Measurements from ENCODE around the gene NFE2L2. TPM values are rescaled to one million over a fixed set of nuclear protein-coding genes. Genes with fewer than 3 reads are reported as not detected.
"Not testable (repeated sequence)": the region's sequence is repeated elsewhere in the genome, so short reads cannot be mapped to it uniquely, and the experiment has no call there.

Gene NFE2L2
- total RNA-seq, 1 experiment from 2014 or later = 104 TPM

DNA sequence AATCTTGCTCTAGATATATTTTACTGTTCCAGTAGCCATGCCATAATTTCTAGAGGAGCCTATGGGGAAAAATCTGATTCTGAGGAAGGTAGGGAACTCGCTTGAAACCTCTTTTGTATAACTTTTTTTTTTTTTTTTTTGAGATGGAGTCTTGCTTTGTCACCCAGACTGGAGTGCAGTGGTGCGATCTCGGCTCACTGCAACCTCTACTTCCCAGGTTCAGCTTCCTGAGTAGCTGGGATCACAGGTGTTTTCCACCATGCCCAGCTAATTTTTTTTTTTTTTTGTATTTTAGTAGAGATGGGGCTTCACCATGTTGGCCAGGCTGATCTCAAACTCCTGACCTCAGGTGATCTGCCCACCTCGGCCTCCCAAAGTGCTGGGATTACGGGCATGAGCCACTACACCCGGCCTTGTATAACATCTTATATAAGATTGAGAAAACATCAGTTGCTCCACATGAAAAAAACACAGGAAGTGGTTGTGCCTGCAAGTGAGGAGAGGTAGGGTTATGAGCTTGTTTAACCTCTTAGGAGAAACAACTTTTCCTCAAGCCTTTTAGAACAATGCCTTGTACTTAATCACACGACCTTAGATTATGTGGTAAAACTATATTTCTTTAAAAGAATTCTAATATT, 45.3 kb upstream of the NFE2L2 start:
- not testable (repeated sequence) for BruUV-seq (replicated peaks)

DNA sequence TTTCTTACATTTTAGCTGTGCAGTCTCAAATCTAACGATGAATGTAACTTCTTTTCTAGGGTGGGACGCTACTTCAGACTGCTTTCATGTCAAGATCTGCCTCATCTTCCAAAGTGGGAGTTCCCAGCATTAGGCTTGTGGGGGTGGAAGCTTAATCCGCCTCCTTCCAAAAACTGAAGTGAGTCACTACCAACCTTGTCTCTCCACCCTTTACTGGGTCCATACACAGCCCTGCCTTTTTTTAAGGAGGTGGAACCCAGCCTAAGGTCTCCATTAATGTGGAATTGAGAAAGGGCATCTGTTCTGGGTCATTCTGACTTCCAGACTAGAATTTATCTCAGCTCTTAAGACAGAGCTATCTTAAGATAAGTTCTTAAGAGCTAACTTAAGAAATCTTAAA, 42.0 kb upstream of the NFE2L2 start:
- POLR2A ChIA-PET = no interaction called here
- CTCF ChIA-PET = no interaction called here
- no peak for TF ChIP-seq TCF7L2 (IDR thresholded peaks at IDR 0.05; ENCODE audit: low read depth, low read length)
- TF ChIP-seq POLR2AphosphoS5 (IDR thresholded peaks at IDR 0.05; ENCODE audit: low read depth, low read length) = no peak
- TF ChIP-seq, protein P1, sequence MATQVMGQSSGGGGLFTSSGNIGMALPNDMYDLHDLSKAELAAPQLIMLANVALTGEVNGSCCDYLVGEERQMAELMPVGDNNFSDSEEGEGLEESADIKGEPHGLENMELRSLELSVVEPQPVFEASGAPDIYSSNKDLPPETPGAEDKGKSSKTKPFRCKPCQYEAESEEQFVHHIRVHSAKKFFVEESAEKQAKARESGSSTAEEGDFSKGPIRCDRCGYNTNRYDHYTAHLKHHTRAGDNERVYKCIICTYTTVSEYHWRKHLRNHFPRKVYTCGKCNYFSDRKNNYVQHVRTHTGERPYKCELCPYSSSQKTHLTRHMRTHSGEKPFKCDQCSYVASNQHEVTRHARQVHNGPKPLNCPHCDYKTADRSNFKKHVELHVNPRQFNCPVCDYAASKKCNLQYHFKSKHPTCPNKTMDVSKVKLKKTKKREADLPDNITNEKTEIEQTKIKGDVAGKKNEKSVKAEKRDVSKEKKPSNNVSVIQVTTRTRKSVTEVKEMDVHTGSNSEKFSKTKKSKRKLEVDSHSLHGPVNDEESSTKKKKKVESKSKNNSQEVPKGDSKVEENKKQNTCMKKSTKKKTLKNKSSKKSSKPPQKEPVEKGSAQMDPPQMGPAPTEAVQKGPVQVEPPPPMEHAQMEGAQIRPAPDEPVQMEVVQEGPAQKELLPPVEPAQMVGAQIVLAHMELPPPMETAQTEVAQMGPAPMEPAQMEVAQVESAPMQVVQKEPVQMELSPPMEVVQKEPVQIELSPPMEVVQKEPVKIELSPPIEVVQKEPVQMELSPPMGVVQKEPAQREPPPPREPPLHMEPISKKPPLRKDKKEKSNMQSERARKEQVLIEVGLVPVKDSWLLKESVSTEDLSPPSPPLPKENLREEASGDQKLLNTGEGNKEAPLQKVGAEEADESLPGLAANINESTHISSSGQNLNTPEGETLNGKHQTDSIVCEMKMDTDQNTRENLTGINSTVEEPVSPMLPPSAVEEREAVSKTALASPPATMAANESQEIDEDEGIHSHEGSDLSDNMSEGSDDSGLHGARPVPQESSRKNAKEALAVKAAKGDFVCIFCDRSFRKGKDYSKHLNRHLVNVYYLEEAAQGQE (IDR thresholded peaks at IDR 0.05; ENCODE audit: insufficient read depth in 1 of 2, low read depth in 2 of 2, low read length in 1 of 2) = no peak
- TF ChIP-seq, protein P2, sequence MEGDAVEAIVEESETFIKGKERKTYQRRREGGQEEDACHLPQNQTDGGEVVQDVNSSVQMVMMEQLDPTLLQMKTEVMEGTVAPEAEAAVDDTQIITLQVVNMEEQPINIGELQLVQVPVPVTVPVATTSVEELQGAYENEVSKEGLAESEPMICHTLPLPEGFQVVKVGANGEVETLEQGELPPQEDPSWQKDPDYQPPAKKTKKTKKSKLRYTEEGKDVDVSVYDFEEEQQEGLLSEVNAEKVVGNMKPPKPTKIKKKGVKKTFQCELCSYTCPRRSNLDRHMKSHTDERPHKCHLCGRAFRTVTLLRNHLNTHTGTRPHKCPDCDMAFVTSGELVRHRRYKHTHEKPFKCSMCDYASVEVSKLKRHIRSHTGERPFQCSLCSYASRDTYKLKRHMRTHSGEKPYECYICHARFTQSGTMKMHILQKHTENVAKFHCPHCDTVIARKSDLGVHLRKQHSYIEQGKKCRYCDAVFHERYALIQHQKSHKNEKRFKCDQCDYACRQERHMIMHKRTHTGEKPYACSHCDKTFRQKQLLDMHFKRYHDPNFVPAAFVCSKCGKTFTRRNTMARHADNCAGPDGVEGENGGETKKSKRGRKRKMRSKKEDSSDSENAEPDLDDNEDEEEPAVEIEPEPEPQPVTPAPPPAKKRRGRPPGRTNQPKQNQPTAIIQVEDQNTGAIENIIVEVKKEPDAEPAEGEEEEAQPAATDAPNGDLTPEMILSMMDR (IDR thresholded peaks at IDR 0.05) = no peak
- TF ChIP-seq SIN3A (IDR thresholded peaks at IDR 0.05; ENCODE audit: borderline replicate concordance, insufficient read depth, low read depth, low read length) = no peak
- no peak overlapping the region for H3K27ac ChIP-seq (ENCODE audit: low read length)
- H3K36me3 ChIP-seq (ENCODE audit: control insufficient read depth, insufficient read depth, low read length) = no peaks in the 10 kb centered on the region
- in situ Hi-C loops (cut with HindIII; ENCODE audit: low pct_unique_long_range_greater_than_20kb, low sequenced_read_pairs) = no loop called here
- no peak overlapping the region for H3K4me3 ChIP-seq (ENCODE audit: low read depth in 2 of 2, low read length in 2 of 2)
- no peaks in the 10 kb centered on the region for H3K9me3 ChIP-seq (ENCODE audit: control insufficient read depth, insufficient read depth, low read depth, low read length)
- no TSS peak for BruUV-seq (replicated peaks)
- no peak for DNase-seq (ENCODE audit: low read depth, low spot score)
- ATAC-seq = no peak
- no peaks in the 10 kb centered on the region for H3K4me1 ChIP-seq (ENCODE audit: control insufficient read depth, insufficient read depth, low read length)
- no peaks in the 10 kb centered on the region for H3K27me3 ChIP-seq (ENCODE audit: control insufficient read depth, insufficient read depth, low read length)
- intact Hi-C loops (cut with micrococcal nuclease; ENCODE audit: unreplicated experiment) = no loop called here

More for the DNA sequence above, 45.3 kb upstream of the NFE2L2 start:
- in situ Hi-C loops (cut with HindIII; ENCODE audit: low pct_unique_long_range_greater_than_20kb, low sequenced_read_pairs); H3K9me3 ChIP-seq (ENCODE audit: control insufficient read depth, insufficient read depth, low read depth, low read length); H3K27me3 ChIP-seq (ENCODE audit: control insufficient read depth, insufficient read depth, low read length); POLR2A ChIA-PET; H3K36me3 ChIP-seq (ENCODE audit: control insufficient read depth, insufficient read depth, low read length); CTCF ChIA-PET; H3K4me3 ChIP-seq (ENCODE audit: low read depth in 2 of 2, low read length in 2 of 2); H3K27ac ChIP-seq (ENCODE audit: low read length); DNase-seq (ENCODE audit: low read depth, low spot score); H3K4me1 ChIP-seq (ENCODE audit: control insufficient read depth, insufficient read depth, low read length); ATAC-seq; intact Hi-C loops (cut with micrococcal nuclease; ENCODE audit: unreplicated experiment): not testable (repeated sequence)

DNA sequence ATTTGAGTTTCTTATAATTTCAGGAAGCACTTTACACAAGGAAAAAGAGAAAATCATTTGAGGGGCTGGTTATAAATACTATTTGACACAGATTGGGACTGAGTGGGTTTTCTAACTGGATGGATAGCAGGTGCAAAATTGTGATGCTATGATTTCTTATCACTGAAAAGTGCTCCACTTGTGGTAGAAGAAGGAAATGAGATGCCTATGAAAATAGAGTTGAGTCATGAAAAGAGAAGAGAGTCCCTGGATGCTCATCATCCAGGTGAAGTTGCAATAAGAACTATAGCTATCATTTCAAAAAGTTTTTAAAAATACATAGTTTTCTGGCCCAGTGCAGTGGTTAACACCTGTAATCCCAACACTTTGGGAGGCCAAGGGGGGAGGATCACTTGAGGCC, 39.4 kb upstream of the NFE2L2 start:
- ATAC-seq (no peak), DNase-seq (ENCODE audit: low read depth, low spot score) (no peak)
- TF ChIP-seq, protein P1 (IDR thresholded peaks at IDR 0.05; ENCODE audit: insufficient read depth in 1 of 2, low read depth in 2 of 2, low read length in 1 of 2) = no peak
- TF ChIP-seq, protein P2 (IDR thresholded peaks at IDR 0.05) = peak; percentile 19; the same call in 1 of the 2 replicates
- in situ Hi-C loops (cut with HindIII; ENCODE audit: low pct_unique_long_range_greater_than_20kb, low sequenced_read_pairs) (no loop called here), intact Hi-C loops (cut with micrococcal nuclease; ENCODE audit: unreplicated experiment) (no loop called here)
- Histone ChIP-seq H3K4me1 (ENCODE audit: control insufficient read depth, insufficient read depth, low read length) (no peaks in the 10 kb centered on the region), H3K27ac (ENCODE audit: low read length) (no peak overlapping the region), H3K4me3 (ENCODE audit: low read depth in 2 of 2, low read length in 2 of 2) (no peak overlapping the region), H3K27me3 (ENCODE audit: control insufficient read depth, insufficient read depth, low read length) (no peaks in the 10 kb centered on the region), H3K9me3 (ENCODE audit: control insufficient read depth, insufficient read depth, low read depth, low read length) (no peaks in the 10 kb centered on the region), H3K36me3 (ENCODE audit: control insufficient read depth, insufficient read depth, low read length) (no peaks in the 10 kb centered on the region)
- POLR2A ChIA-PET = no interaction called here
- BruUV-seq (replicated peaks) = no TSS peak
- CTCF ChIA-PET = no interaction called here

Measured in Panc1 (cell line).